ENCODE results near the gene PRCD.
"Not testable (repeated sequence)": the region's sequence is repeated elsewhere in the genome, so short reads cannot be mapped to it uniquely, and the experiment has no call there.

Gene PRCD

GRCh38 chr17:76558198-76559095, 18.6 kb downstream of the PRCD start:
- no peak for DNase-seq

DNA sequence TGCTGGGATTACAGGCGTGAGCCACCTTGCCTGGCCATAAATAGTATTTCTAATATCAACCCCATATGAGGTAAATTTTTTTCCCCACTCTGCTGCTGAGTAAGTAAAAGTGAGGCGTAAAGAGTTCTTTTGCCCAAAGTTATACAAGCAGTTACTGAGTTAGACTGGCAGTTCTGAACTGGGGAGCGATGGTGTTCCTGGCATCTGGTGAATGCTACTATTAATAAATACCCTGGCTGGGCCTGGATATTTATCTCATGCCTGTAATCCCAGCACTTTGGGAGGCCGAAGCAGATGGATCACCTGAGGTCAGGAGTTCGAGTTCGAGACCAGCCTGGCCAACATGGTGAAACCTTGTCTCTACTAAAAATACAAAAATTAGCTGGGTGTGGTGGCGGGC, 19.6 kb downstream of the PRCD start:
- not testable (repeated sequence) for DNase-seq

- no peak for DNase-seq
These were observed 20.4 kb downstream of the PRCD start for GRCh38 chr17:76560036-76560876.

GRCh38 chr17:76560877-76561221, 21.0 kb downstream of the PRCD start:
- no peak for DNase-seq

- DNase-seq = no peak
These were observed 21.5 kb downstream of the PRCD start for GRCh38 chr17:76561332-76561731.

- no peak for DNase-seq
These were observed 22.0 kb downstream of the PRCD start for GRCh38 chr17:76561799-76562268.

GRCh38 chr17:76562734-76563148, 22.9 kb downstream of the PRCD start:
- peak; percentile 31 for DNase-seq

- DNase-seq = not testable (repeated sequence)
These were observed 23.5 kb downstream of the PRCD start for GRCh38 chr17:76563359-76563758.

GRCh38 chr17:76564991-76565727, 25.3 kb downstream of the PRCD start:
- peak; percentile 52 for DNase-seq

DNA sequence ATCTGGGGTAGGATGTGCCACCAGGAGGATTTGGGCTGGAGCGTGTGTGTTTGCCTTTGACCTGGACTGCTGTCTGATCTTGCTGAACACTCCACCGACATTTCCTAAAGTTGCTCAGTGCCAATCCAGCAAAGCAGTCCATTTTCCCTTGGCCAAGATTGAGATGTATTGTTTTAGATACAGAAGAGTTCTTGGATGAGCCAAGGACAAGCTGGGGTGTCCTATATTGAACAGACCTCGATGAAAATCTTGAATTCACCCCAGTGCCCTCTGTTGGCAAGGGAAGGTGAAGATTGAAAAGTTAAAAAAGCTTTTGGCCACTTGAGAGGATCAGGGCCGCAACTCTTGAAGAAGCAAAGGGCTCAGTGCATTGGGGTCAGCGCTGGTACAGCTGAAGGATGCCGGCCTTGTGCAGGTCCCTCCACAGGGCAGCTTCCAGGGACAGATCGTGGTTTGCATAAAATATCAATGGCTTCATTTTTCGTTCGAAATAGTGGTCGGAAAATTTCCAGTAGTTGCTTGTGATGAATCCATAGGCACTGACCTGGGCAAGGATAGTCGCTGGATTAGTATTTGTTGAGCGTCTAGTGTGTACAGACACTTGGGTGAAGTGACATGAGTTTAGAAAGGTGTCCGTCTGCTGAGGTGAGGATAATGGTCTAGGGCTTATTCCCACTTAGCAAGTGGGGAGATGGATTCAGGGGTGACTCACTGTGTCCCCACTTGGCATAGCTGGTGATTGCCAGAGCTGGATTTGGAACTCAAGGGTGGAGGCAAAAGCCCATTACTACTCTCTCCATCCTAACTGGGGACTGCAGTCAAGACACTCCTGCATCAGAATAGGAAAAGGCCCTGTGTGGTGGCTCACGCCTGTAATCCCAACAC, 26.1 kb downstream of the PRCD start:
- no peak for DNase-seq

DNA sequence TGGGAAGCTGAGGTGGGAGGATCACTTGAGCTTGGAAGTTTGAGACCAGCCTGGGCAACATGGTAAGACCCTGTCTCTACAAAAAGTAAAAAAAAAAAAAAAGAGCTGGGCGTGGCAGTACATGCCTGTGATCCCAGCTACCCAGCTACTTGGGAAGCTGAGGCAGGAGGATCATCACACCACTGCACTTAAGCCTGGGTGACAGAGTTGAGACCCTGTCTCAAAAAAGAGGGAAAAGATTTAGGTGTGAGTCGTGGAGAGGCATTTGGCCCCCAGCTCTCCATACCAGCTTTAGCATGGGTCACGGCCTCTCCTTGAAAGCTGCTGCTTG, 26.7 kb downstream of the PRCD start:
- no peak for DNase-seq

DNA sequence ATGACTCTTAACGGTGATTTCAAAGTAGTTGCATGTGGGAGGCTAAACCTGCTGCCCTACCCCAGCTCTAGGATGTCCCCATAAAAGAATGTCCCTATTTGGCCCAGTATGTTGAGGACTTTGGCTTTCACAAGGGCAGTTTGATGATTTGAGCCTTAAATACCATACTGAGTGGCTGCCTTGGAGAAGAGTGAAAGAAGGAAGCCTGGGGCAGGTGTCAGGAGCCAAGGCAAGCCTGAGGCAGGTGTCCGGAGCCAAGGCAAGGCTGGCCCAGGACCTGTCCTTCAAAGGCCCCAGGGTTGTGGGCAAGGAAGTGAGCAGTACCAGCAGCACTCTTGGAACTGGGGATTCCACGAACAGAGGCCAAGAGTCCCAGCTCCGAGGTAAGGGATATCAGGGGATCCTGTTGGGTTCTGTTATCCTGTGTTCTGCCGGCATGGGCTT, 27.2 kb downstream of the PRCD start:
- DNase-seq = no peak

DNA sequence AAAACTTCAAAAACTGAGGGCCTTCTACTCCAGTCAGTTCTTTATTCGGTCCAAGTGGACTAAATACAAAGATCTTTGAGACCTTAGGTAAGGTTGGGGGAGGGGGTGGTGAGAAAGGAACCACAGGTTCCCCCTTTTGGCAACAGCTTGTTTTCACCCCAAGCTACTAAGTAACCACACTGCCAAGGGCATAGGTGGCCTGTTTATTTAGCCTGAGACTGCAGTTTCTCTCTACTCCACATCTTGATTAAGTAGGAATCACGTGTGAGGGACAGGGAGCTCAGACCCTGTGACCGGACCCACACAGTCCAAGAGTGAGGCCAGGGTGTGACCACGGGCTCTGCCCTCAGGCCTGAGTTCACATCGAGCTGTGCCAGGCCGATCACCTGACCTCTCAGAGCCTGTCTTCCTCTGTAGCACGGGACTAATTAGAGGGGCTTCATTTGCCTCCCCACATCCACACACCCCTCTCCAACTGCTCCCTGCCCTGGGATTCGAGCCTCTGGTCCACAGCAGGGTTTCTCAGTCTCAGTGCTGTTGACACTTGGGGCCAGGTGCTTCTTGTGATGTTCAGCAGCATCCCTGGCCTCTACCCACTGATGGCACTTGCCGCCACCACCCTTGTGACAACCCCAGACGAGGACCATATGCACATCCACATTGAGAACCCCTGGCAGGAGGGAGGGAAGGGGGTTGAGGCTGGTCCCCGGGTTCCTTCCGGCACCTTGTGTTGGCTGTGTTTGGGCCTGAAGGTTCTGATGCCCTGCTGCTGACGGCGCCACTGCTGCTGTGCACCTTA, 28.0 kb downstream of the PRCD start:
- no peak for DNase-seq

- DNase-seq = no peak
These were observed 29.0 kb downstream of the PRCD start for GRCh38 chr17:76568811-76569221.

DNA sequence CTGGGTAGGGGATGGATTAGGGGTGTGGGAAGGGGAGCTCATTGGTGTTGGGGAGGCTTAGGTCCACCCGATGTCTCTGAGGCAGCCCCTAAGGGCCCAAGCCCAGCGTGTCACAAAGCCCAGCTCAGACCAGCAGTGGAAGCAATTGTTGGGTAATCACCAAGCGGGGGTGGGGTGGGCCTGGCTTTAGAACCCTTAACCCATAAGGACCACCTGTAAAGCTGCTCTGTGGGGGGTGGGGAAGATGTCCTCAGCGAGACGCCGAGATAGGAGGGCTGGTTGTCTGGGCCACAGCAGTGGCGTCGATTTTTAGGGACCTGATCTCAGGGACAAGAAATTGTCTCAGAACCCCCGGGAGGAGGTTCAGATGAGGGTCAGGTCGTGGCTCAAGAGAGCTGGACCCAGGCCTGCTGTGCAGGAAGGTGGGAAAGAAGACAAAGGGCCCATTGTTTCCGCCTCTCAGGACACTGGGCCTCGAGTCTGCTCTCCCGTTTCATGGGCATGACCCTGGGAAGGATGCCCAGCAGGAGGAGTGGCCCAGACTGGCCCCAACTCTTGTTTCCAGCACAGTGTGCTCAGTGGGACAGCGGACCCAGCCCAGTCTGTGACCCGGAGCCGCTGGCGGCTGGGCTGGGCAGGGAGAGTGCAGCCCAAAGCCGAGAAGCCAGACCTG, 29.9 kb downstream of the PRCD start:
- DNase-seq = no peak

GRCh38 chr17:76570457-76570856, 30.6 kb downstream of the PRCD start:
- DNase-seq = no peak

- DNase-seq = no peak
These were observed 31.1 kb downstream of the PRCD start for GRCh38 chr17:76570877-76571471.

GRCh38 chr17:76572201-76572910, 32.5 kb downstream of the PRCD start:
- no peak for DNase-seq

DNA sequence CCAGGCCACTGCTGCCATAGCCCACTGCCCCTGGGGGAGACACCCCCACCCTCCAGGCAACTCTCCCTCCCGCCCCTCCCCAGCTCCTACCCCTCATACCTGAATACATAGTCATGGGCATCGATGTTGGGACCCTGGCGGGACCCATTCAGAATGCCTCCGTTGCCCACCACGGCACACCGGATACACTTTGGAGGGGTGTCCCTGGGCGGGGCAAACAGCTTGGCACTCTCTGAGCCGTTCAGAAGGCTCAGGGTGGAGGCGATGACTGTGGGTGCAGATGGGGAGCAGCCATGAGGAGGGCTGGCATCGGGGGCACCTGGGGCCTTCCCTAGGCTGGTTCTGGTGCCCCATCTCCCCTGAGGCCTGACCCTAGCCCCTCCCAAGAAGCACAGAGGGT, 33.3 kb downstream of the PRCD start:
- no peak for DNase-seq

GRCh38 chr17:76574166-76574565, 34.3 kb downstream of the PRCD start:
- DNase-seq = no peak
